HepG2 (cell line): ENCODE data around the gene MRPL3.

Experiments
- CTCF ChIP-seq: sonication (generic); formaldehyde crosslinking; IDR thresholded peaks from 2 replicates; pipeline ENCODE4 v1.5.0; 2020; ENCODE audit warnings: mild to moderate bottlenecking, missing genetic modification reagents, moderate library complexity
- IRF2 ChIP-seq: IDR thresholded peaks from 2 replicates; pipeline ENCODE4 v1.6.1; 2018; ENCODE audit warnings: missing genetic modification reagents, missing compliant biosample characterization
- MAFF ChIP-seq: IDR thresholded peaks from 2 replicates; pipeline ENCODE4 v1.6.1; 2011; ENCODE audit warnings: low read depth, low read length, improper control_type of control experiment
- PATZ1 ChIP-seq: sonication (generic); formaldehyde crosslinking; IDR thresholded peaks from 2 replicates; pipeline ENCODE4 v1.4.0; 2020; ENCODE audit warnings: missing genetic modification reagents
- SSRP1 ChIP-seq: IDR thresholded peaks from 2 replicates; pipeline ENCODE4 v1.6.1; 2016; ENCODE audit warnings: control low read depth
- ZNF788 ChIP-seq: sonication (generic); formaldehyde crosslinking; IDR thresholded peaks from 2 replicates; pipeline ENCODE4 v1.5.0; 2020; ENCODE audit warnings: mild to moderate bottlenecking, missing genetic modification reagents, borderline replicate concordance
- TF ChIP-seq, protein P1 (sequence below), 2 experiments: fragments of 450-650 bp in 1 of 2; sonication (generic) in 1 of 2; formaldehyde crosslinking in 1 of 2; IDR thresholded peaks; 2 replicates each; pipeline versions ENCODE4 v1.6.1 to v1.8.0; 2016 to 2022; ENCODE audit warnings: antibody characterized with exemption in 1 of 2, mild to moderate bottlenecking in 1 of 2, missing genetic modification reagents in 1 of 2
- TF ChIP-seq, protein P2 (sequence below): sonication (generic); formaldehyde crosslinking; IDR thresholded peaks from 2 replicates; pipeline ENCODE4 v1.4.0; 2020; ENCODE audit warnings: missing genetic modification reagents

- no peak for TF ChIP-seq IRF2
- TF ChIP-seq, protein P1, sequence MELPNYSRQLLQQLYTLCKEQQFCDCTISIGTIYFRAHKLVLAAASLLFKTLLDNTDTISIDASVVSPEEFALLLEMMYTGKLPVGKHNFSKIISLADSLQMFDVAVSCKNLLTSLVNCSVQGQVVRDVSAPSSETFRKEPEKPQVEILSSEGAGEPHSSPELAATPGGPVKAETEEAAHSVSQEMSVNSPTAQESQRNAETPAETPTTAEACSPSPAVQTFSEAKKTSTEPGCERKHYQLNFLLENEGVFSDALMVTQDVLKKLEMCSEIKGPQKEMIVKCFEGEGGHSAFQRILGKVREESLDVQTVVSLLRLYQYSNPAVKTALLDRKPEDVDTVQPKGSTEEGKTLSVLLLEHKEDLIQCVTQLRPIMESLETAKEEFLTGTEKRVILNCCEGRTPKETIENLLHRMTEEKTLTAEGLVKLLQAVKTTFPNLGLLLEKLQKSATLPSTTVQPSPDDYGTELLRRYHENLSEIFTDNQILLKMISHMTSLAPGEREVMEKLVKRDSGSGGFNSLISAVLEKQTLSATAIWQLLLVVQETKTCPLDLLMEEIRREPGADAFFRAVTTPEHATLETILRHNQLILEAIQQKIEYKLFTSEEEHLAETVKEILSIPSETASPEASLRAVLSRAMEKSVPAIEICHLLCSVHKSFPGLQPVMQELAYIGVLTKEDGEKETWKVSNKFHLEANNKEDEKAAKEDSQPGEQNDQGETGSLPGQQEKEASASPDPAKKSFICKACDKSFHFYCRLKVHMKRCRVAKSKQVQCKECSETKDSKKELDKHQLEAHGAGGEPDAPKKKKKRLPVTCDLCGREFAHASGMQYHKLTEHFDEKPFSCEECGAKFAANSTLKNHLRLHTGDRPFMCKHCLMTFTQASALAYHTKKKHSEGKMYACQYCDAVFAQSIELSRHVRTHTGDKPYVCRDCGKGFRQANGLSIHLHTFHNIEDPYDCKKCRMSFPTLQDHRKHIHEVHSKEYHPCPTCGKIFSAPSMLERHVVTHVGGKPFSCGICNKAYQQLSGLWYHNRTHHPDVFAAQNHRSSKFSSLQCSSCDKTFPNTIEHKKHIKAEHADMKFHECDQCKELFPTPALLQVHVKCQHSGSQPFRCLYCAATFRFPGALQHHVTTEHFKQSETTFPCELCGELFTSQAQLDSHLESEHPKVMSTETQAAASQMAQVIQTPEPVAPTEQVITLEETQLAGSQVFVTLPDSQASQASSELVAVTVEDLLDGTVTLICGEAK (IDR thresholded peaks at IDR 0.05): no peak
- TF ChIP-seq, protein P1 (CRISPR knock-in tag; IDR thresholded peaks at IDR 0.05): no peak
- TF ChIP-seq, protein P2, sequence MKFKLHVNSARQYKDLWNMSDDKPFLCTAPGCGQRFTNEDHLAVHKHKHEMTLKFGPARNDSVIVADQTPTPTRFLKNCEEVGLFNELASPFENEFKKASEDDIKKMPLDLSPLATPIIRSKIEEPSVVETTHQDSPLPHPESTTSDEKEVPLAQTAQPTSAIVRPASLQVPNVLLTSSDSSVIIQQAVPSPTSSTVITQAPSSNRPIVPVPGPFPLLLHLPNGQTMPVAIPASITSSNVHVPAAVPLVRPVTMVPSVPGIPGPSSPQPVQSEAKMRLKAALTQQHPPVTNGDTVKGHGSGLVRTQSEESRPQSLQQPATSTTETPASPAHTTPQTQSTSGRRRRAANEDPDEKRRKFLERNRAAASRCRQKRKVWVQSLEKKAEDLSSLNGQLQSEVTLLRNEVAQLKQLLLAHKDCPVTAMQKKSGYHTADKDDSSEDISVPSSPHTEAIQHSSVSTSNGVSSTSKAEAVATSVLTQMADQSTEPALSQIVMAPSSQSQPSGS (CRISPR knock-in tag): no peak
- TF ChIP-seq ZNF788 (CRISPR knock-in tag): no peak
- TF ChIP-seq PATZ1: no peak
- no peak for TF ChIP-seq CTCF (CRISPR knock-in tag)
- TF ChIP-seq MAFF: no peak
- no peak for TF ChIP-seq SSRP1 (CRISPR knock-in tag)
These were observed 58.6 kb downstream of the MRPL3 start for GRCh38 chr3:131444180-131444579.
